GM19240 (cell line): Measurements from ENCODE around the gene CNR2.
"Not testable (repeated sequence)": the region's sequence is repeated elsewhere in the genome, so short reads cannot be mapped to it uniquely, and the experiment has no call there.

ENCODE experiments used
- DNase-seq: peaks from one replicate; pipeline ENCODE4 v3.0.0; 2011; ENCODE audit warnings: low spot score; ENCODE audit not compliant: insufficient read length

The CNR2 gene

GRCh38 chr1:23913212-23913880 lies at the start of gene CNR2:
CNR2 (minus strand) TSS chr1:23913362; CDS start chr1:23875617, 37,745 bp downstream.
- no peak for DNase-seq

- DNase-seq, result no peak
Measured at GRCh38 chr1:23960291-23961020, 47.3 kb upstream of the CNR2 start.

GRCh38 chr1:23959461-23960290 lies 46.5 kb upstream of the CNR2 start, which contains the start of gene PNRC2:
PNRC2 (plus strand) TSS chr1:23959828; CDS start chr1:23961458, 1,630 bp downstream.
- DNase-seq, result peak; percentile 73

GRCh38 chr1:23958810-23959460 lies 45.8 kb upstream of the CNR2 start:
- DNase-seq, result peak; percentile 71

GRCh38 chr1:23958040-23958809 lies 45.1 kb upstream of the CNR2 start:
- not testable (repeated sequence) for DNase-seq

GRCh38 chr1:23957096-23957495 lies 43.9 kb upstream of the CNR2 start:
- DNase-seq, result no peak

- DNase-seq, result no peak
Measured at GRCh38 chr1:23953020-23953419, 39.9 kb upstream of the CNR2 start.

- DNase-seq, result no peak
Measured at GRCh38 chr1:23947366-23947765, 34.2 kb upstream of the CNR2 start.

GRCh38 chr1:23936481-23937176 lies 23.5 kb upstream of the CNR2 start:
- no peak for DNase-seq

GRCh38 chr1:23931491-23931880 lies 18.3 kb upstream of the CNR2 start:
- no peak for DNase-seq

GRCh38 chr1:23930861-23931490 lies 17.8 kb upstream of the CNR2 start:
- no peak for DNase-seq

- no peak for DNase-seq
Measured at GRCh38 chr1:23930270-23930669, 17.1 kb upstream of the CNR2 start.

GRCh38 chr1:23928789-23929188 lies 15.6 kb upstream of the CNR2 start:
- no peak for DNase-seq

- no peak for DNase-seq
Measured at GRCh38 chr1:23927097-23927496, 13.9 kb upstream of the CNR2 start.

GRCh38 chr1:23925279-23925678 lies 12.1 kb upstream of the CNR2 start:
- DNase-seq, result no peak

- DNase-seq, result no peak
Measured at GRCh38 chr1:23924601-23925000, 11.4 kb upstream of the CNR2 start.

GRCh38 chr1:23923592-23924499 lies 10.7 kb upstream of the CNR2 start:
- DNase-seq, result no peak

- no peak for DNase-seq
Measured at GRCh38 chr1:23922321-23922943, 9.3 kb upstream of the CNR2 start.
